Natural killer cell (primary cell): Measurements from ENCODE around the gene TMEM132A. TPM values are rescaled to one million over a fixed set of nuclear protein-coding genes. Genes with fewer than 3 reads are reported as not detected.

Experiments used
- ATAC-seq, 3 donors: fragments of 150-1000 bp in 2 of 3; fragments of 200-7000 bp in 1 of 3; cut with Tn5 transposase; 1 replicate in 1 of 3; 2 replicates in 2 of 3; pipeline ENCODE4 v1.10.0; 2021; ENCODE audit warnings: mild to moderate bottlenecking in 2 of 3, moderate library complexity in 2 of 3
- DNase-seq, 2 donors: peaks; one replicate each; pipeline versions ENCODE4 v3.0.0 to v3.0.0-alpha.2; 2013 to 2021; ENCODE audit warnings: mixed read lengths in 1 of 2
- H3K27ac ChIP-seq: one replicate; pipeline ENCODE4 v1.5.1; 2013; ENCODE audit warnings: mild to moderate bottlenecking, low read length
- H3K27me3 ChIP-seq: one replicate; pipeline ENCODE4 v1.6.1; 2013; ENCODE audit warnings: low read length; ENCODE audit not compliant: control insufficient read depth, insufficient read depth
- H3K36me3 ChIP-seq: one replicate; pipeline ENCODE4 v1.6.1; 2013; ENCODE audit warnings: low read length; ENCODE audit not compliant: control insufficient read depth, insufficient read depth
- H3K4me1 ChIP-seq: one replicate; pipeline ENCODE4 v1.6.1; 2013; ENCODE audit warnings: low read length; ENCODE audit not compliant: control insufficient read depth, insufficient read depth
- H3K4me3 ChIP-seq: one replicate; pipeline ENCODE4 v1.5.1; 2013; ENCODE audit warnings: low read length
- H3K9me3 ChIP-seq: one replicate; pipeline ENCODE4 v1.6.1; 2013; ENCODE audit warnings: low read length; ENCODE audit not compliant: control insufficient read depth, insufficient read depth
- H3K27ac Mint-ChIP-seq, 2 donors: one replicate each; pipeline ENCODE4 v1.8.0; 2022; ENCODE audit warnings: mild to moderate bottlenecking in 2 of 2, mixed read lengths in 2 of 2, moderate library complexity in 1 of 2
- H3K27me3 Mint-ChIP-seq, 2 donors: one replicate each; pipeline ENCODE4 v1.8.0; 2022; ENCODE audit warnings: low read depth in 2 of 2, mixed read lengths in 2 of 2
- H3K36me3 Mint-ChIP-seq: one replicate; pipeline ENCODE4 v1.8.0; 2022; ENCODE audit warnings: mixed read lengths
- H3K4me1 Mint-ChIP-seq, 2 donors: one replicate each; pipeline ENCODE4 v1.8.0; 2022; ENCODE audit warnings: mixed read lengths in 2 of 2
- H3K4me3 Mint-ChIP-seq: one replicate; pipeline ENCODE4 v1.8.0; 2022; ENCODE audit warnings: mild to moderate bottlenecking, moderate library complexity, mixed read lengths
- H3K9me3 Mint-ChIP-seq, 2 donors: one replicate each; pipeline ENCODE4 v1.8.0; 2022; ENCODE audit warnings: mixed read lengths in 2 of 2
- CTCF ChIP-seq: fragments of 200-600 bp; IDR thresholded peaks from one replicate; pipeline ENCODE4 v1.8.0; 2022; ENCODE audit warnings: antibody characterized with exemption
- WGBS: methylation state at CpG from one replicate; pipeline ENCODE4 v1.1.7; 2013; ENCODE audit warnings: missing lambda C conversion rate; ENCODE audit not compliant: insufficient coverage; 5-methylcytosine and 5-hydroxymethylcytosine counted together
- intact Hi-C: fragments of 100-400 bp; cut with micrococcal nuclease; formaldehyde crosslinking; loops from one replicate; pipeline ENCODE4 v1.14.2; 2022
- total RNA-seq, 4 donors: library from RNA; stranded (reverse); fragments of 120-200 nt in 1 of 4; gene quantifications; one replicate each; pipeline versions ENCODE4 v1.2.3 to v1.2.4, GENCODE V29; 2013 to 2022

TMEM132A gene
- total RNA-seq, 3 donors from 2014 or later (not counting 1 experiment from before 2014, with no cell fraction given), result not detected

GRCh38 chr11:60984149-60984548 is 59.9 kb downstream of the TMEM132A start:
- Histone ChIP-seq H3K36me3 (peaks cover 2% of the 10 kb centered on the region), H3K27ac (no peak overlapping the region), H3K4me3 (no peak overlapping the region), H3K9me3 (no peaks in the 10 kb centered on the region), H3K27me3 (no peaks in the 10 kb centered on the region), H3K4me1 (peaks cover 71% of the 10 kb centered on the region)
- no peaks in the 10 kb centered on the region for H3K36me3 Mint-ChIP-seq
- intact Hi-C loops, result no loop called here
- no peak for ATAC-seq
- peak in 1 of 2 donors; percentile 45 for DNase-seq
- peak overlapping the region in 1 of 2 donors; percentile 7 for H3K27ac Mint-ChIP-seq
- no peaks in the 10 kb centered on the region for H3K9me3 Mint-ChIP-seq
- H3K4me3 Mint-ChIP-seq, result no peak overlapping the region
- TF ChIP-seq CTCF, result no peak
- H3K4me1 Mint-ChIP-seq, result peaks cover 7 to 31% of the 10 kb centered on the region in 2 donors
- WGBS, result 80% methylated on average over 5 of the region's 6 CpGs
- peaks cover 0 to 5% of the 10 kb centered on the region in 2 donors for H3K27me3 Mint-ChIP-seq

- Mint-ChIP-seq H3K27me3 (peaks cover 0 to 5% of the 10 kb centered on the region in 2 donors), H3K4me3 (no peak overlapping the region), H3K27ac (peak overlapping the region in 1 of 2 donors; percentile 7), H3K36me3 (no peaks in the 10 kb centered on the region), H3K9me3 (no peaks in the 10 kb centered on the region), H3K4me1 (peaks cover 6 to 30% of the 10 kb centered on the region in 2 donors)
- H3K4me1 ChIP-seq, result peaks cover 66% of the 10 kb centered on the region
- no peak overlapping the region for H3K4me3 ChIP-seq
- TF ChIP-seq CTCF, result no peak
- peak in 1 of 2 donors; percentile 29 for DNase-seq
- no peaks in the 10 kb centered on the region for H3K27me3 ChIP-seq
- 90% methylated on average over 4 of the region's 4 CpGs for WGBS
- H3K27ac ChIP-seq, result no peak overlapping the region
- H3K36me3 ChIP-seq, result peaks cover 2% of the 10 kb centered on the region
- no peaks in the 10 kb centered on the region for H3K9me3 ChIP-seq
- intact Hi-C loops, result no loop called here
- ATAC-seq, result no peak
These were observed 60.4 kb downstream of the TMEM132A start for GRCh38 chr11:60984636-60985035.

- TF ChIP-seq CTCF, result no peak
- H3K4me3 ChIP-seq, result no peak overlapping the region
- ATAC-seq, result no peak
- H3K27me3 ChIP-seq, result no peaks in the 10 kb centered on the region
- Mint-ChIP-seq H3K4me3 (no peak overlapping the region), H3K36me3 (no peaks in the 10 kb centered on the region), H3K27me3 (peaks cover 0 to 5% of the 10 kb centered on the region in 2 donors), H3K27ac (peak overlapping the region; percentile 25 to 82), H3K4me1 (peaks cover 6 to 25% of the 10 kb centered on the region in 2 donors), H3K9me3 (no peaks in the 10 kb centered on the region)
- peak overlapping the region; percentile 64 for H3K27ac ChIP-seq
- peak in 1 of 2 donors; percentile 42 for DNase-seq
- H3K36me3 ChIP-seq, result peaks cover 2% of the 10 kb centered on the region
- no peaks in the 10 kb centered on the region for H3K9me3 ChIP-seq
- H3K4me1 ChIP-seq, result peaks cover 57% of the 10 kb centered on the region
- WGBS, result 90% methylated on average over 2 of the region's 2 CpGs
- intact Hi-C loops, result no loop called here
These were observed 61.2 kb downstream of the TMEM132A start for GRCh38 chr11:60985501-60985900.
